ENCODE results near the gene ACKR2. TPM values are rescaled to one million over a fixed set of nuclear protein-coding genes. Genes with fewer than 3 reads are reported as not detected.

ACKR2 gene
- polyA plus RNA-seq, 1 of the 3 experiments (the other 2 are of a cell fraction), result 0.10 TPM

DNA sequence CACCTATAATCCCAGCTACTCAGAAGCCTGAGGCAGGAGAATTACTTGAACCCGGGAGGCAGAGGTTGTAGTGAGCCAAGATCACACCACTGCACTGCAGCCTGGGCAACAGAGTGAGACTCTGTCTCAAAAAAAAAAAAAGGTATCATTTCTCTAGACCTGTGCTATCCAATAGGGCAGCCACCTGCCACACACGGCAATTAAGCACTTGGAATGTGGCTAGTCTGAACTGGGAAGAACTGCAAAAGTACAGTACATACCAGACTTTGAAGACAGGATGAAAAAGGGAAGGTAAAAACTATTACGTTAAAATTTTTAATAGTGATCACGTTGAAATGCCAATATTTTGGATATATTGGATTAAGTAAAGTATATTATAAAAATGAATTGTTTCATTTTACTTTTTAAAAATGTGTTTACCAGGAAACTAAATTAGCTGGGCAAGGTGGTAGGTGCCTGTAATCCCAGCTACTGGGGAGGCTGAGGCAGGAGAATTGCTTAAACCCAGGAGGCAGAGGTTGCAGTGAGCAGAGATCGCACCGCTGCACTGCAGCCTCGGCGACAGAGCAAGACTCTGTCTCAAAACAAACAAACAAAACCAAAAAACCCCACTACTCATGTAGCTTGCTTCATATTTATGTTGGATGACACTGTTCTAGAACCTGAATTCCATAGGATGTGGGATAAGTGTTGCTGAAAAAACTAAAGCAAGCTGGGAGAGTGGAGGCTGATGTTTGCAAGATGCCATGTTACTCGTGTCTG is 64.2 kb downstream of the ACKR2 start:
- H3K27me3 ChIP-seq (ENCODE audit: insufficient read depth), result peaks cover 19% of the 10 kb centered on the region; the same call in 1 of the 2 replicates
- H2AFZ ChIP-seq (ENCODE audit: low read depth), result no peak overlapping the region
- ChIA-PET CTCF (interaction anchor here (0.6 to 8.2 kb wide), 5 partner anchors 8 to 94 kb away, joined by 3 to 42 read pairs (median 10); no protein-coding TSS in a partner anchor), POLR2A (no interaction called here)
- H3K9me3 ChIP-seq, result no peaks in the 10 kb centered on the region
- no peaks in the 10 kb centered on the region for H3K79me2 ChIP-seq (ENCODE audit: insufficient read depth)
- H3F3A ChIP-seq (replicated peaks; ENCODE audit: insufficient read depth), result no peaks in the 10 kb centered on the region
- peaks cover 0 to 22% of the 10 kb centered on the region in 2 experiments; a peak in 1 of 4 replicates for H3K4me1 ChIP-seq (ENCODE audit: control insufficient read depth in 1 of 2, insufficient read depth in 2 of 2, low read depth in 1 of 2, low read length in 1 of 2)
- H3K9me2 ChIP-seq, result no peaks in the 10 kb centered on the region
- H3K4me2 ChIP-seq, result no peak overlapping the region
- H3K9ac ChIP-seq, result no peak overlapping the region
- TF ChIP-seq RAD21 (IDR thresholded peaks at IDR 0.05; ENCODE audit: low read length) (no peak), EP300 (IDR thresholded peaks at IDR 0.05; ENCODE audit: borderline replicate concordance in 1 of 2, low read depth in 1 of 2, low read length in 1 of 2) (no peak), SMC3 (IDR thresholded peaks at IDR 0.05; ENCODE audit: low read depth, low read length) (no peak), USF2 (IDR thresholded peaks at IDR 0.05; ENCODE audit: borderline replicate concordance, low read depth, low read length) (no peak), JUND (IDR thresholded peaks at IDR 0.05) (no peak), RCOR1 (IDR thresholded peaks at IDR 0.05; ENCODE audit: low read length) (no peak), YY1 (IDR thresholded peaks at IDR 0.05; ENCODE audit: low read depth) (no peak), ELF1 (IDR thresholded peaks at IDR 0.05) (no peak), NRF1 (IDR thresholded peaks at IDR 0.05; ENCODE audit: low read depth, low read length) (no peak), EZH2phosphoT487 (IDR thresholded peaks at IDR 0.05; ENCODE audit: borderline replicate concordance, low read depth) (no peak), RFX5 (IDR thresholded peaks at IDR 0.05; ENCODE audit: low read length) (no peak), POLR2AphosphoS5 (IDR thresholded peaks at IDR 0.05; ENCODE audit: low read depth, low read length) (no peak), SIN3A (IDR thresholded peaks at IDR 0.05; ENCODE audit: borderline replicate concordance, low read depth, low read length) (no peak), FOXJ3 (CRISPR knock-in tag; IDR thresholded peaks at IDR 0.05) (no peak)
- TF ChIP-seq, protein P1, sequence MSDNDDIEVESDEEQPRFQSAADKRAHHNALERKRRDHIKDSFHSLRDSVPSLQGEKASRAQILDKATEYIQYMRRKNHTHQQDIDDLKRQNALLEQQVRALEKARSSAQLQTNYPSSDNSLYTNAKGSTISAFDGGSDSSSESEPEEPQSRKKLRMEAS (IDR thresholded peaks at IDR 0.05; ENCODE audit: low read depth), result no peak
- TF ChIP-seq, protein P2, sequence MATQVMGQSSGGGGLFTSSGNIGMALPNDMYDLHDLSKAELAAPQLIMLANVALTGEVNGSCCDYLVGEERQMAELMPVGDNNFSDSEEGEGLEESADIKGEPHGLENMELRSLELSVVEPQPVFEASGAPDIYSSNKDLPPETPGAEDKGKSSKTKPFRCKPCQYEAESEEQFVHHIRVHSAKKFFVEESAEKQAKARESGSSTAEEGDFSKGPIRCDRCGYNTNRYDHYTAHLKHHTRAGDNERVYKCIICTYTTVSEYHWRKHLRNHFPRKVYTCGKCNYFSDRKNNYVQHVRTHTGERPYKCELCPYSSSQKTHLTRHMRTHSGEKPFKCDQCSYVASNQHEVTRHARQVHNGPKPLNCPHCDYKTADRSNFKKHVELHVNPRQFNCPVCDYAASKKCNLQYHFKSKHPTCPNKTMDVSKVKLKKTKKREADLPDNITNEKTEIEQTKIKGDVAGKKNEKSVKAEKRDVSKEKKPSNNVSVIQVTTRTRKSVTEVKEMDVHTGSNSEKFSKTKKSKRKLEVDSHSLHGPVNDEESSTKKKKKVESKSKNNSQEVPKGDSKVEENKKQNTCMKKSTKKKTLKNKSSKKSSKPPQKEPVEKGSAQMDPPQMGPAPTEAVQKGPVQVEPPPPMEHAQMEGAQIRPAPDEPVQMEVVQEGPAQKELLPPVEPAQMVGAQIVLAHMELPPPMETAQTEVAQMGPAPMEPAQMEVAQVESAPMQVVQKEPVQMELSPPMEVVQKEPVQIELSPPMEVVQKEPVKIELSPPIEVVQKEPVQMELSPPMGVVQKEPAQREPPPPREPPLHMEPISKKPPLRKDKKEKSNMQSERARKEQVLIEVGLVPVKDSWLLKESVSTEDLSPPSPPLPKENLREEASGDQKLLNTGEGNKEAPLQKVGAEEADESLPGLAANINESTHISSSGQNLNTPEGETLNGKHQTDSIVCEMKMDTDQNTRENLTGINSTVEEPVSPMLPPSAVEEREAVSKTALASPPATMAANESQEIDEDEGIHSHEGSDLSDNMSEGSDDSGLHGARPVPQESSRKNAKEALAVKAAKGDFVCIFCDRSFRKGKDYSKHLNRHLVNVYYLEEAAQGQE (IDR thresholded peaks at IDR 0.05; ENCODE audit: low read depth, low read length), result no peak
- no peak for DNase-seq
- H3K27ac ChIP-seq (ENCODE audit: low read depth in 2 of 2, low read length in 1 of 2), result no peak overlapping the region
- no peaks in the 10 kb centered on the region for H3K36me3 ChIP-seq (replicated peaks in 1 of 2; ENCODE audit: control insufficient read depth in 1 of 2, insufficient read depth in 2 of 2, low read length in 1 of 2)
- WGBS (ENCODE audit: low lambda C conversion rate), result 63% methylated on average over 9 of the region's 9 CpGs
- H3K4me3 ChIP-seq (ENCODE audit: low read depth in 2 of 2, low read length in 1 of 2), result no peak overlapping the region
- H4K20me1 ChIP-seq (ENCODE audit: insufficient read depth), result no peaks in the 10 kb centered on the region
